ENCODE measurements around the gene SLC25A26.

GRCh38 chr3:66415867-66416428 lies 195.1 kb downstream of the SLC25A26 start:
- no peak for TF ChIP-seq CTCF (IDR thresholded peaks at IDR 0.05)
- TF ChIP-seq POLR2A (IDR thresholded peaks at IDR 0.05), result no peak
- no peak for TF ChIP-seq EP300 (IDR thresholded peaks at IDR 0.05)
